CD4-positive, alpha-beta T cell treated with Interleukin-6 for 4 hours (primary cell): ENCODE results near the gene UGT2B15.
"Not testable (repeated sequence)": the region's sequence is repeated elsewhere in the genome, so short reads cannot be mapped to it uniquely, and the experiment has no call there.

ENCODE experiments used
- DNase-seq: peaks from one replicate; pipeline ENCODE4 v3.0.0-alpha.2; 2020; ENCODE audit warnings: mixed read lengths

The UGT2B15 gene

GRCh38 chr4:68670479-68670939 lies at the start of gene UGT2B15:
UGT2B15 (minus strand) TSS chr4:68670652; CDS start chr4:68670618, 34 bp downstream.
- DNase-seq, result not testable (repeated sequence)

- no peak for DNase-seq
These were observed 48.6 kb upstream of the UGT2B15 start for GRCh38 chr4:68719075-68719473.

- DNase-seq, result no peak
These were observed 48.1 kb upstream of the UGT2B15 start for GRCh38 chr4:68718447-68719074.

DNA sequence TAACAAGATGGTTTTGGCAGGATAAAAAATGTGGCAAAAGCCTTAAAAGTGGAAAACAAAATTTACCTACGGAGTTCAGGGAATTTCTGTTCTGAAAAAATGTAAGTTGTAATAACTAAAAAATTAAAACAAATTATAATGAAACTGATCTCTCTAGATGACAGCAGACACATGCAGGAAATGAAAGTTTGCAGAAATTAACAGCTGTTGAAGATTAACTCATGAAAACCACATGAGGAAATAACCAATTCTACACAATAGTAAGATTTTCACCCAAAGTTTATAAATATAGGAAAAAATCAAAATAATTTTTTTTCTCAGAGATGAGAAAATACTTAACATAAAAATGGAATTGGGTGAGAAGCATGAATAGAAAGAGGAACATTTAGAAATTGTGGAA lies 47.5 kb upstream of the UGT2B15 start:
- DNase-seq, result no peak

DNA sequence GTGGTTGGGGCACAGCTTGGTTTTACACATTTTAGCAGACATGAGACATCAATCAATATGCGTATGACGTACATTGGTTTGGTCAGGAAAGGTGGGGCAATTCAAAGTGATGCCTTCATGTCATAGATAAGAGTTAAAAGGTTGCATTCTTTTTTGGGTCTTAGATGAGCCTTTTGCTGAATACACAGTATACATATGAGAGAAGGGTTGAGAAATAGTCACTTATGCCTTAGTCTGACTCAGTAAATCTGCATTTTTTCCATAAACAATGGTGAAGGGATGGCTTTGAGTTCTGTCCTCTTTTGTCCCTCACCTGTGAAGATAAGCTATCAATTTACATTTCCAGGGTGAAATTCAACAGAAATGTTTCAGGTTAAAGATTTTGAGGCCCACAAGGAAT lies 43.9 kb upstream of the UGT2B15 start:
- DNase-seq, result no peak

GRCh38 chr4:68712207-68712606 lies 41.8 kb upstream of the UGT2B15 start:
- no peak for DNase-seq

DNA sequence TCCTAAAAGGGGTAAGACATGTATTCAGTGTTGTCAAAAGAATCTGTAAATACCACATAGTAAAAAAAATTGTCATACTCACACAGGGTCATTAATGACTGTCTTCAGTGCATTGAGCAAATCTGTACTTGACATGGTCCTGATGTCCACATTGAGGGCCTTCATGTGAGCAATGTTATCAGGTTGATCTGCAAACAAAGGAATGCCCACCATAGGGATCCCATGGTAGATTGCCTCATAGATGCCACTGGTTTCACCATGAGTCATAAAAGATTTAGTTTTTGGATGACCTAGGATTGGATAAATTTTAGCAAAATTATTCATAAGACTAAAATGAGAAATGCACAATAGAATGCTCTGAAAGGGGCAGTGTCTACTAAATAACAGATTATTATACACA lies 38.1 kb upstream of the UGT2B15 start:
- no peak for DNase-seq

DNA sequence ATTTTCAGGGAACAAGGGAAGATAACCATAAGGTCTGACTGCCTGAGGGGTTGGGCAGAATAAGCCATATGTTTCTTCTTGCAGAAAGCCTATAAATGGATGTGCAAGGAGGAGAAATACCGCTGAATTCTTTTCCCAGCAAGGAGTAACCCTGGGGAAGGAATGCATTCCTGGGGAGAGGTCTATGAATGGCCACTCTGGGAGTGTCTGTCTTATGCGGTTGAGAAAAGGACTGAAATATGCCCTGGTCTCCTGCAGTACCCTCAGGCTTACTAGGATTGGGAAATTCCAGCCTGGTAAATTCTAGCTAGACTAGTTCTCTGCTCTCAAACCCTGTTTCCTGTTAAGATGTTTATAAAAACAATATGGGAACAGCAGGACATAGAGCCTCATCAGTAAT lies 32.7 kb upstream of the UGT2B15 start:
- DNase-seq, result not testable (repeated sequence)

GRCh38 chr4:68700152-68700551 lies 29.7 kb upstream of the UGT2B15 start:
- no peak for DNase-seq

- DNase-seq, result no peak
These were observed 23.0 kb upstream of the UGT2B15 start for GRCh38 chr4:68693325-68694075.

DNA sequence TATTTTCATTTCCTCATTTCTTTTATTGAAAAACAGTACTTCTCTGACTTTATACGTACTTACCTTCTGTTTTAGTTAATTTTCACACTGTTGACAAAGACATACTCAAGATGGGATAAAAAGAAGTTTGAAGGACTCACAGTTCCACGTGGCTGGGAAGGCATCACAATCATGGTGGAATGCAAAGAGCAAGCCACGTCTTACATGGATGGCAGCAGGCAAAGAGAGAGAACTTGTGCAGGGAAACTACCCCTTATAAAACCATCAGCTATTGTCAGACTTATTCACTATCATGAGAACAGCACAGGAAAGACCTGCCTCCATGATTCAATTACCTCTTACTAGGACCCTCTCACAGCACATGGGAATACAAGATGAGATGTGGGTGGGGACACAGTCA lies 20.7 kb upstream of the UGT2B15 start:
- no peak for DNase-seq

- DNase-seq, result no peak
These were observed 12.6 kb upstream of the UGT2B15 start for GRCh38 chr4:68683034-68683433.

- not testable (repeated sequence) for DNase-seq
These were observed 10.8 kb upstream of the UGT2B15 start for GRCh38 chr4:68681298-68681697.

DNA sequence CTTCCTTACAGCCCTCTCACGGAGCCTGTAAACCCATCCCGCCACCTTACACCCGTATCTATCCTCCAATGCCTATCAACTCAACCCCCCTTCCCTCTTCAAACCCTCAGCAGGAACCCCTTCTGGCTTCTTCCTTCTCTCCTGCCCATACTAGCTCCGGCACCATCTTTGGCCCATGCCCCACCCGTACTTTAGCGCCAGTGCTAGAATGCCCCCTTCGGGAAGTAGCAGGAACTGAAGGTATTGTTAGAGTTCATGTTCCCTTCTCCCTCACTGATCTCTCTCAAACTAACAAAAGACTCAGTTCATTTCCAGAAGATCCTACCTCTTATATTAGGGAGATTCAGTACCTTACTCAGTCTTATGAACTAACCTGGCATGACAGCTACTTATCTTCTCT lies 2.7 kb upstream of the UGT2B15 start:
- DNase-seq, result no peak

DNA sequence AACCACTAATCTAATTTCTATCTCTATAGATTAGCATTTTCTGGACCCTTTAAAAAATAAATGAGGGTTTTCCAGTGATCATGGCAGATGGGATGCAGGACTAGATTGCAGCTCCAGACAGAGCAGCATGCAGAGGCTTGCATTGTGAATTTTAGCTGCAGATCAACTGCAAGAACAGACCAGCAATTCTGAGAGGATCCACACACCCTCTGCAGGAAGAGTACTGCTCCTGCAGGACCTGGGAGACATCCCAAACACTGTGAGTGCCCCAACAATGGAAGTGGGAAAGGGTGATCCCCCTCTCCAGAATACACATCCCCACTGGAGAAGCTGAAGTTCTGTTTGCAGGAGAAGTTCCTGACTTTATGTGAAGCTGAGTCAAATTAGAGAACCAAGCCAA lies 765 bp upstream of the UGT2B15 start:
- not testable (repeated sequence) for DNase-seq

GRCh38 chr4:68668537-68669163 lies 1.8 kb downstream of the UGT2B15 start:
- not testable (repeated sequence) for DNase-seq

GRCh38 chr4:68667551-68667950 lies 2.9 kb downstream of the UGT2B15 start:
- not testable (repeated sequence) for DNase-seq

DNA sequence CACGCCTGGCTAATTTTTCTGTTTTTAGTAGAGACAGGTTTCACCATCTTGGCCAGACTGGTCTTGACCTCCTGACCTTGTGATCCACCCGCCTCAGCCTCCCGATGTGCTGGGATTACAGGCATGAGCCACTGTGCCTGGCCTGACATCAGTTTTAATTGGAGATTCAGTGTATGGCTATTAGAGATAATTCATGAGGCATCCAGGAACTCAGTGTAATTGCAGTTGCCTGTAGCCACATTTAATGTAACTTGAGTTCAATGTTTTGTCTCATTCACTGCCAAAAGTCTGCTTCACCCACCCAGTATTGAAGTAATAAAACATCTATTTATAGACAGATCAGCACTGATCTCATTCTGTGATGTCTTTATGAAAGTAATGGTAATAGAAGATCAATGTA lies 5.7 kb downstream of the UGT2B15 start:
- not testable (repeated sequence) for DNase-seq

GRCh38 chr4:68662836-68663574 lies 7.4 kb downstream of the UGT2B15 start:
- not testable (repeated sequence) for DNase-seq

GRCh38 chr4:68658672-68659071 lies 11.8 kb downstream of the UGT2B15 start:
- DNase-seq, result no peak

GRCh38 chr4:68657022-68657594 lies 13.3 kb downstream of the UGT2B15 start:
- not testable (repeated sequence) for DNase-seq

DNA sequence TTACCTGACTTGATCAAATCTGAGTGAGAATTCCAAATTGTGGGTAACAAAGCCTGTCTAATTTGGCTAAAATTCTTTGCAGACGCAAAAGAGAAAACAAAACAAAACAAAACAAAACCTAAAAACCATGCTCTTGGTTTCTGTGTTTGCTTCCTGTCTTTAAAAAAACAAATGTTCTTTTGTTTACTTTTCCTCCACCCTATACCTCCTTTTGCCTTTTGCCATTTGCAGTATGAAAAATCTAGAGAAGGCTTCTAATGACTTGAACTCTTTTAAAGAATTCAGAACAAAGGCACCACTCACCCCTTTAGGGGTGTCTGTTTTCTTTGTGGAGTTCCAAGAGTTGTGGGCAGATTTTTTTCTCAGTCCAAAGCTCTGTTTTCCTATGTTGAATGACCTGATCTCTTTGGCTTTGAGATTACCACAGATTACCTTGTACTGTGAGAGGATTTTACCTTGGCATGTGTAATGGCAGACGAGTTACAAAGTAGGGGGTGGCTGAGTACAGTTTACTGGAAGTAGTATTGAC lies 13.9 kb downstream of the UGT2B15 start:
- not testable (repeated sequence) for DNase-seq
